NK-92 (cell line): ENCODE data around the gene LCE1E.

Source experiments
- DNase-seq: peaks from one replicate; lab custom pipeline; 2025; ENCODE audit not compliant: unreplicated experiment; lab: John Stamatoyannopoulos, UW

LCE1E gene

GRCh38 chr1:152777510-152778137 is 8.4 kb upstream of the LCE1E start:
- no peak for DNase-seq

- DNase-seq: no peak
Measured at GRCh38 chr1:152783095-152783494, 3.0 kb upstream of the LCE1E start.

- DNase-seq: no peak
Measured at GRCh38 chr1:152795686-152796085, 9.6 kb downstream of the LCE1E start.

- no peak for DNase-seq
Measured at GRCh38 chr1:152796421-152796820, 10.4 kb downstream of the LCE1E start, which contains the start of gene LCE1D. Gene LCE1D (plus strand): TSS chr1:152796721. CDS start chr1:152797795, 1,074 bp downstream.

GRCh38 chr1:152801333-152801732 is 15.3 kb downstream of the LCE1E start:
- DNase-seq: no peak

- DNase-seq: no peak
Measured at GRCh38 chr1:152806576-152806975, 20.5 kb downstream of the LCE1E start, which contains the start of gene LCE1C. Gene LCE1C (minus strand): TSS chr1:152806651. CDS start chr1:152805478, 1,173 bp downstream.

GRCh38 chr1:152811050-152811449 is 25.0 kb downstream of the LCE1E start:
- DNase-seq: no peak

GRCh38 chr1:152811671-152812070 is 25.6 kb downstream of the LCE1E start, which contains the start of gene LCE1B:
Gene LCE1B (plus strand): TSS chr1:152811971. CDS start chr1:152812447, 476 bp downstream.
- DNase-seq: no peak

GRCh38 chr1:152817309-152817708 is 31.3 kb downstream of the LCE1E start:
- DNase-seq: no peak

GRCh38 chr1:152823294-152823693 is 37.2 kb downstream of the LCE1E start:
- DNase-seq: no peak

GRCh38 chr1:152824964-152825363 is 38.9 kb downstream of the LCE1E start:
- DNase-seq: no peak

- DNase-seq: no peak
Measured at GRCh38 chr1:152827173-152827572, 41.1 kb downstream of the LCE1E start, which contains the start of gene LCE1A. Gene LCE1A (plus strand): TSS chr1:152827473. CDS start chr1:152827473, 0 bp downstream.

GRCh38 chr1:152836870-152837269 is 50.8 kb downstream of the LCE1E start:
- DNase-seq: no peak
